Caco-2 (cell line): ENCODE data around the gene CAPZA2. TPM values are rescaled to one million over a fixed set of nuclear protein-coding genes. Genes with fewer than 3 reads are reported as not detected.

Experiments used
- BruUV-seq: library from RNA; stranded (reverse); fragments of 400-500 nt; replicated peaks from 2 replicates; lab custom pipeline; 2021; lab: Mats Ljungman, UMichigan
- CTCF ChIA-PET: fragments of 300-600 bp; sonication (Branson Sonifier 250); formaldehyde crosslinking; loops from one replicate; lab custom pipeline; 2022; ENCODE audit warnings: antibody characterized with exemption; lab: Charles Lee
- POLR2A ChIA-PET: fragments of 300-600 bp; sonication (Branson Sonifier 250); formaldehyde crosslinking; loops from one replicate; lab custom pipeline; 2022; ENCODE audit warnings: antibody characterized with exemption; lab: Charles Lee
- DNase-seq, 2 experiments: peaks; one replicate each; pipeline versions ENCODE4 v3.0.0 to v3.0.0-alpha.2; 2020 to 2022
- H3K27me3 ChIP-seq: replicated peaks from 2 replicates; pipeline ENCODE4 v1.6.0; 2011; ENCODE audit warnings: low read length; ENCODE audit not compliant: control insufficient read depth, insufficient read depth
- H3K36me3 ChIP-seq: 2 replicates; pipeline ENCODE4 v1.5.1; 2011; ENCODE audit warnings: low read length; ENCODE audit not compliant: control insufficient read depth, insufficient read depth
- H3K4me1 ChIP-seq: fragments of 250-450 bp; sonication (Bioruptor Pico); 2 replicates; pipeline ENCODE4 v1.5.1; 2020; ENCODE audit warnings: mild to moderate bottlenecking
- H3K4me3 ChIP-seq: 2 replicates; pipeline ENCODE4 v1.5.1; 2011; ENCODE audit warnings: low read depth, mild to moderate bottlenecking, control low read depth, low read length
- H3K9me3 ChIP-seq: fragments of 250-450 bp; sonication (Bioruptor Pico); 2 replicates; pipeline ENCODE4 v1.5.1; 2020; ENCODE audit warnings: mild to moderate bottlenecking, moderate library complexity
- H3K27ac Mint-ChIP-seq: one replicate; pipeline ENCODE4 v1.8.0; 2022; ENCODE audit warnings: mixed read lengths; ENCODE audit not compliant: unreplicated experiment
- H3K27me3 Mint-ChIP-seq: one replicate; pipeline ENCODE4 v1.8.0; 2022; ENCODE audit warnings: mixed read lengths; ENCODE audit not compliant: insufficient read depth, unreplicated experiment
- H3K36me3 Mint-ChIP-seq: one replicate; pipeline ENCODE4 v1.8.0; 2022; ENCODE audit warnings: mild to moderate bottlenecking, mixed read lengths; ENCODE audit not compliant: insufficient read depth, unreplicated experiment
- H3K4me1 Mint-ChIP-seq: one replicate; pipeline ENCODE4 v1.8.0; 2022; ENCODE audit warnings: low read depth, mixed read lengths; ENCODE audit not compliant: unreplicated experiment
- H3K4me3 Mint-ChIP-seq: one replicate; pipeline ENCODE4 v1.8.0; 2022; ENCODE audit warnings: mild to moderate bottlenecking, moderate library complexity, mixed read lengths; ENCODE audit not compliant: unreplicated experiment
- H3K9me3 Mint-ChIP-seq: one replicate; pipeline ENCODE4 v1.8.0; 2022; ENCODE audit warnings: mixed read lengths; ENCODE audit not compliant: unreplicated experiment
- intact Hi-C: fragments of 100-400 bp; cut with micrococcal nuclease; formaldehyde crosslinking; loops from one replicate; pipeline ENCODE4 v1.10.0; 2022; ENCODE audit not compliant: unreplicated experiment
- total RNA-seq: library from RNA; stranded (reverse); gene quantifications from 2 replicates; pipeline ENCODE4 v1.2.3, GENCODE V29; 2022
- TF ChIP-seq, protein P1 (sequence below), 2 experiments: fragments of 200-600 bp in 1 of 2; IDR thresholded peaks; 1 replicate in 1 of 2; 2 replicates in 1 of 2; pipeline versions ENCODE4 v1.5.1 to v1.8.0; 2011 to 2022; ENCODE audit warnings: antibody characterized with exemption in 1 of 2, control low read depth in 1 of 2, inconsistent platforms in 1 of 2, low read depth in 1 of 2, low read length in 1 of 2, mild to moderate bottlenecking in 1 of 2, moderate library complexity in 1 of 2; ENCODE audit not compliant: insufficient read depth in 1 of 2, severe bottlenecking in 1 of 2, unreplicated experiment in 1 of 2

Gene CAPZA2
- total RNA-seq, 1 experiment from 2014 or later: 271 TPM

DNA sequence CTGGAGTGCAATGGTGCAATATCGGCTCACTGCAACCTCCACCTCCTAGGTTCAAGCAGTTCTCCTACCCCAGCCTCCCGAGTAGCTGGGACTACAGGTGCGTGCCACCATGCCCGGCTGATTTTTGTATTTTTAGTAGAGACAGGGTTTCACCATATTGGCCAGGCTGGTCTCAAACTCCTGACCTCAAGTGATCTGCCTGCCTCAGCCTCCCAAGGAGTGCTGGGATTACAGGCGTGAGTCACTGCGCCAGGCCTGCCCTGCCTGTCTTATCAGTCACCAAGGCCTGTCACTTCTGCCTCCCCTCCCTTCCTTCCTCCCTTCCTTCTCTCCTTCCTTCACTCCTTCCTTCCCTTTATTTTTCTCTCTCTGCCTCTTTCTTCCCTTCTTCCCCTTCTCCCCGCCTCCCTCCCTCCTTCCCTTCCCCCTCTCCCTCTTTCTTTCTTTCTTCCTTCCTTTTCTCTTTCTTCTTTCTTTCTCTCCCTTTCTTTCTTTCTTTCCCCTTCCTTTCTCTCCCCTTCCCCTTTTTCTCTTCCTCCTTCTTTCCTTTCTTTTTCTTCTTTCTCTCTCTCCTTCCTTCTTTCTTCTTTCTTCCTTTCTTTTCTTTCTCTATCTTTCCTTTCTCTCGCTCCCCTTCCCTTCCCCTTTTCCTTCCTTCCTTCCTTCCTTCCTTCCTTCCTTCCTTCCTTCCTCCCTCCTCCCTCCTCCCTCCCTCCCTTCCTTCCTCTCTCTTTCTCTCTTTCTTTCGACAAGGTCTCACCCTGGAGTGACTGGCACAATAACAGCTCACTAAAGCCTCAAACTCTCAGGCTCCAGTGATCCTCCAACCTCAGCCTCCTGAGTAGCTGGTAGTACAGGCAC is 87.8 kb downstream of the CAPZA2 start:
- CTCF ChIA-PET: no interaction called here

GRCh38 chr7:116950889-116951351 is 88.5 kb downstream of the CAPZA2 start:
- H3K27me3 ChIP-seq: no peaks in the 10 kb centered on the region
- H3K9me3 ChIP-seq: no peaks in the 10 kb centered on the region
- Mint-ChIP-seq H3K27ac (peak overlapping the region; percentile 7), H3K4me1 (peaks cover 11% of the 10 kb centered on the region), H3K27me3 (no peaks in the 10 kb centered on the region), H3K4me3 (peak overlapping the region; percentile 94), H3K36me3 (peaks cover 14% of the 10 kb centered on the region), H3K9me3 (no peaks in the 10 kb centered on the region)
- H3K4me1 ChIP-seq: peaks cover 12% of the 10 kb centered on the region
- ChIA-PET CTCF (no interaction called here), POLR2A (no interaction called here)
- intact Hi-C loops: loop anchor here (1.0 to 5.0 kb wide), 2 partner anchors 21 to 61 kb away; no protein-coding TSS in a partner anchor
- TF ChIP-seq, protein P1, sequence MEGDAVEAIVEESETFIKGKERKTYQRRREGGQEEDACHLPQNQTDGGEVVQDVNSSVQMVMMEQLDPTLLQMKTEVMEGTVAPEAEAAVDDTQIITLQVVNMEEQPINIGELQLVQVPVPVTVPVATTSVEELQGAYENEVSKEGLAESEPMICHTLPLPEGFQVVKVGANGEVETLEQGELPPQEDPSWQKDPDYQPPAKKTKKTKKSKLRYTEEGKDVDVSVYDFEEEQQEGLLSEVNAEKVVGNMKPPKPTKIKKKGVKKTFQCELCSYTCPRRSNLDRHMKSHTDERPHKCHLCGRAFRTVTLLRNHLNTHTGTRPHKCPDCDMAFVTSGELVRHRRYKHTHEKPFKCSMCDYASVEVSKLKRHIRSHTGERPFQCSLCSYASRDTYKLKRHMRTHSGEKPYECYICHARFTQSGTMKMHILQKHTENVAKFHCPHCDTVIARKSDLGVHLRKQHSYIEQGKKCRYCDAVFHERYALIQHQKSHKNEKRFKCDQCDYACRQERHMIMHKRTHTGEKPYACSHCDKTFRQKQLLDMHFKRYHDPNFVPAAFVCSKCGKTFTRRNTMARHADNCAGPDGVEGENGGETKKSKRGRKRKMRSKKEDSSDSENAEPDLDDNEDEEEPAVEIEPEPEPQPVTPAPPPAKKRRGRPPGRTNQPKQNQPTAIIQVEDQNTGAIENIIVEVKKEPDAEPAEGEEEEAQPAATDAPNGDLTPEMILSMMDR (IDR thresholded peaks at IDR 0.05; ENCODE audit: insufficient read depth in 1 of 2, low read depth in 1 of 2, low read length in 1 of 2, severe bottlenecking in 1 of 2, unreplicated experiment in 1 of 2): no peak
- no peaks in the 10 kb centered on the region for H3K36me3 ChIP-seq
- H3K4me3 ChIP-seq: no peak overlapping the region
- no TSS peak for BruUV-seq
- no peak for DNase-seq

More for the DNA sequence above, 87.8 kb downstream of the CAPZA2 start:
- no peaks in the 10 kb centered on the region for H3K36me3 ChIP-seq
- DNase-seq: no peak
- H3K4me1 Mint-ChIP-seq: peaks cover 5% of the 10 kb centered on the region
- H3K27me3 Mint-ChIP-seq: no peaks in the 10 kb centered on the region
- no peak overlapping the region for H3K4me3 ChIP-seq
- H3K9me3 Mint-ChIP-seq: no peaks in the 10 kb centered on the region
- no peak overlapping the region for H3K4me3 Mint-ChIP-seq
- TF ChIP-seq, protein P1 (IDR thresholded peaks at IDR 0.05; ENCODE audit: insufficient read depth in 1 of 2, low read depth in 1 of 2, low read length in 1 of 2, severe bottlenecking in 1 of 2, unreplicated experiment in 1 of 2): no peak
- POLR2A ChIA-PET: no interaction called here
- peaks cover 9% of the 10 kb centered on the region for H3K4me1 ChIP-seq
- peaks cover 14% of the 10 kb centered on the region for H3K36me3 Mint-ChIP-seq
- no peaks in the 10 kb centered on the region for H3K27me3 ChIP-seq
- H3K27ac Mint-ChIP-seq: no peak overlapping the region
- intact Hi-C loops: loop anchor here (5.0 kb wide), 1 partner anchor 62 kb away; no protein-coding TSS in a partner anchor
- no peaks in the 10 kb centered on the region for H3K9me3 ChIP-seq
- BruUV-seq: no TSS peak

DNA sequence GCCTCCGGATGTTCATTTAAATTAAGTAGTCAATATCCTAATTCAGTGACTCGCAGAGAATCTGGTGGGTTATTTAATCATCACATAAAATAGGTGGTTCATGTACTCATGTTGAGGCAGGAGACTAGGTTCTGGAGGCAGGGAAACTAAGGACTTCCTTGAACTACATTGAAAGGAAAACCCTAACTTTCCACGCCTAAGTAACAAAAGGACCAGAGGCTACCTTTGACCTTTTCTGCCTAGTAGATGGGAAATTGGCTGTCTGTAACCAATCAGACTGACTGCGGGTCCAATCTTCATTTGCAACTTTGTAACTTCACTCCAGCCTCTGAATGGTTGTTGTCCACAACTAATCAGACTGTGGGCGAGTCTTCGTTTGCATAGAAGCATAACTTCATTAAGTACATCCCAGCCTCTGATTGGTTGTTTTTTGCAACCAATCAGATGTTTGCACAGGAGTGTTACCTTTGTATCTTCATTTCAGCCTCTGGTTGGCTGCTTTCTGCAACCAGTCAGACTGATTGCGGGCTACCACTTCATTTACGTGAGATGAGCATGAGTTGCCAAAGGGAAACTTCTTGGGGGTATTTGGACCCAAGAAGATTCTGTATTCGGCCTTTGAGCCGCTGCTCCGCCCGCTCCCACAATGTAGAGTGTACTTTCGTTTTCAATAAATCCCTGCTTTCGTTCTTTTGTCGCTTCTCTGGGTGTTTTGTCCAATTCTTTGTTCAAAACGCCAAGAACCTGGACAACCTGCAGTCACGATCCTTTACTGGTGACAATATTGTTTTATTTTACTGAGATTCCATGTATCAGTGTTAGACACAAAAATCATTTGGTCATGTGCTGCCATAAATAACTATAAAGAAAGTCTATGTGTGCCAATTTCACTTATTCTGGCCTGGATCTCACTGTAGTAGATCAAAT is 89.2 kb downstream of the CAPZA2 start:
- Histone ChIP-seq H3K36me3 (no peaks in the 10 kb centered on the region), H3K27me3 (no peaks in the 10 kb centered on the region), H3K4me1 (peaks cover 12% of the 10 kb centered on the region), H3K9me3 (no peaks in the 10 kb centered on the region), H3K4me3 (peak overlapping the region; percentile 91)
- H3K4me1 Mint-ChIP-seq: peaks cover 14% of the 10 kb centered on the region
- H3K4me3 Mint-ChIP-seq: peak overlapping the region; percentile 94
- CTCF ChIA-PET: no interaction called here
- H3K9me3 Mint-ChIP-seq: no peaks in the 10 kb centered on the region
- H3K36me3 Mint-ChIP-seq: peaks cover 14% of the 10 kb centered on the region
- peak overlapping the region; percentile 73 for H3K27ac Mint-ChIP-seq
- H3K27me3 Mint-ChIP-seq: no peaks in the 10 kb centered on the region
- no TSS peak for BruUV-seq
- peak; percentile 64 to 80 for DNase-seq
- intact Hi-C loops: loop anchor here (1.0 to 5.0 kb wide), 3 partner anchors 21 to 141 kb away; no protein-coding TSS in a partner anchor
- TF ChIP-seq, protein P1 (IDR thresholded peaks at IDR 0.05; ENCODE audit: insufficient read depth in 1 of 2, low read depth in 1 of 2, low read length in 1 of 2, severe bottlenecking in 1 of 2, unreplicated experiment in 1 of 2): no peak
- POLR2A ChIA-PET: no interaction called here
